ENCODE results near the gene ARID3B.
"Not testable (repeated sequence)": the region's sequence is repeated elsewhere in the genome, so short reads cannot be mapped to it uniquely, and the experiment has no call there.

Gene ARID3B

GRCh38 chr15:74624020-74624602, 83.1 kb downstream of the ARID3B start:
- no peak for DNase-seq

- no peak for DNase-seq
Measured at GRCh38 chr15:74625693-74626092, 84.7 kb downstream of the ARID3B start.

- DNase-seq: no peak
Measured at GRCh38 chr15:74626336-74626735, 85.3 kb downstream of the ARID3B start.

GRCh38 chr15:74626752-74627692, 86.0 kb downstream of the ARID3B start:
- DNase-seq: no peak

GRCh38 chr15:74627766-74628165, 86.7 kb downstream of the ARID3B start:
- no peak for DNase-seq

- no peak for DNase-seq
Measured at GRCh38 chr15:74628199-74628598, 87.2 kb downstream of the ARID3B start.

- no peak for DNase-seq
Measured at GRCh38 chr15:74628949-74629348, 87.9 kb downstream of the ARID3B start.

- not testable (repeated sequence) for DNase-seq
Measured at GRCh38 chr15:74629696-74630095, 88.7 kb downstream of the ARID3B start.

- no peak for DNase-seq
Measured at GRCh38 chr15:74630284-74631086, 89.5 kb downstream of the ARID3B start.

GRCh38 chr15:74631087-74631385, 90.0 kb downstream of the ARID3B start:
- DNase-seq: no peak

- no peak for DNase-seq
Measured at GRCh38 chr15:74631408-74631807, 90.4 kb downstream of the ARID3B start.

- peak; percentile 36 for DNase-seq
Measured at GRCh38 chr15:74631935-74632560, 91.0 kb downstream of the ARID3B start.

GRCh38 chr15:74632601-74633000, 91.6 kb downstream of the ARID3B start:
- no peak for DNase-seq

- DNase-seq: no peak
Measured at GRCh38 chr15:74633781-74634180, 92.8 kb downstream of the ARID3B start.

GRCh38 chr15:74635228-74635627, 94.2 kb downstream of the ARID3B start:
- DNase-seq: peak; percentile 77

- no peak for DNase-seq
Measured at GRCh38 chr15:74636984-74637383, 96.0 kb downstream of the ARID3B start.

GRCh38 chr15:74641151-74641550, 100.1 kb downstream of the ARID3B start:
- DNase-seq: no peak

- no peak for DNase-seq
Measured at GRCh38 chr15:74642348-74642733, 101.3 kb downstream of the ARID3B start.

- no peak for DNase-seq
Measured at GRCh38 chr15:74642734-74643664, 102.0 kb downstream of the ARID3B start.

- no peak for DNase-seq
Measured at GRCh38 chr15:74643665-74644204, 102.7 kb downstream of the ARID3B start.

- no peak for DNase-seq
Measured at GRCh38 chr15:74646480-74646879, 105.5 kb downstream of the ARID3B start.

Measured in CD4-positive, alpha-beta T cell treated with Interleukin-4 for 4 hours (primary cell).